K562 treated with DMSO at 1 percent for 24 hours (cell line): ENCODE results near the gene PAX6. TPM values are rescaled to one million over a fixed set of nuclear protein-coding genes. Genes with fewer than 3 reads are reported as not detected.

ENCODE experiments used
- total RNA-seq: library from RNA; unstranded; fragments of 300-600 nt; gene quantifications from 2 replicates; pipeline ENCODE4 v1.2.3, GENCODE V29; 2022; ENCODE audit warnings: low read depth; ENCODE audit not compliant: insufficient read depth

PAX6 gene
- total RNA-seq: 11.9 and 12.6 TPM in 2 replicates

DNA sequence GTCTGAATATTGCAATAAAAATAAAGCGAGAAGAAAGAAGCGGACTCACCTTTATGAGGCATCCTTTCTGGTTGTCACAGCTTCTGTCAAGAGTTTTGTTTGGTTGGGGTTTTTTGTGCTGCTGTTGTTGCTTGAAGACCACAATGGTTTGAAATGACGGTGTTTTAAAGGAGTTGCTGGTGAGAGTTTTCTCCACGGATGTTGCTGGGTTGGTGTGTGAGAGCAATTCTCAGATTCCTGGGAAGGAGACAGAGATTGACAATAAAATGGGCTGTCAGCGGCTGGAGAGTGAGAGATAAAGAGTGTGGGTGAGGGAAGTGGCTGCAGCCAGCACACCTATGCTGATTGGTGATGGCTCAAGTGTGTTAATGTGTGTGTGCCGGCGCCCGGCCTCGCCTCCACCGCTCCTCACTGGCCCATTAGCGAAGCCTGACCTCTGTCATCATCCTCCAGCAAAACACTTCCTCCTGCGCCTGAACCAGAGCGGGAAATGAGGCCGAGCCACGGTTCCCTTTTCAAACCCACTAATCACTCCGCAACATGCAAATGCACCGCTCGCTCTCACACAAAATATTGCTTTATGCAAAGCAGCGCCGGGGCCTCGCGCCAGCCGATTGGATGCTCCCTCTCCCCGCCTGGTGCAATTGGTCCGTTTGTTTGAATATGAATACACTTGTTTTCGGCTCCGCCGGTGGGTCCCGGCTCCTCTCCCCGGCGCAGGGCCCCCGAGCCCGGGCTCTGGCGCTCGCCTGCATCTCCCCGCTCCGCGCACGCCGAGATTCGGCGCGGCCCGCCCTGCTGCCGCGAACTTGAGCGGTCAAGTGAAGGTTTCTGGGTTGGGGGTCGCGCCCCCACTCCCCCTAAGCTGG is at the start of gene PAX6:
PAX6 (minus strand) TSS at position 544 of the 869 bp plus-strand sequence. CDS start 4,911 bp downstream, outside the sequence.

